ENCODE measurements around the gene SVIL. TPM values are rescaled to one million over a fixed set of nuclear protein-coding genes. Genes with fewer than 3 reads are reported as not detected.
"Not testable (repeated sequence)": the region's sequence is repeated elsewhere in the genome, so short reads cannot be mapped to it uniquely, and the experiment has no call there.

SVIL gene
- polyA plus RNA-seq, 1 donor from 2014 or later = 7.3 TPM

GRCh38 chr10:29570248-29570647 lies 64.5 kb downstream of the SVIL start:
- H3K9me3 ChIP-seq (ENCODE audit: low read length); H3K9ac ChIP-seq (ENCODE audit: low read length); H3K4me3 ChIP-seq (ENCODE audit: low read length); H4K20me1 ChIP-seq (ENCODE audit: insufficient read depth); H3K27ac ChIP-seq (ENCODE audit: low read length); H3K79me2 ChIP-seq (replicated peaks; ENCODE audit: insufficient read depth, low read length); H2AFZ ChIP-seq (ENCODE audit: low read depth, low read length); H3K9me2 ChIP-seq (ENCODE audit: insufficient read depth, low read length); H3K36me3 ChIP-seq (ENCODE audit: insufficient read depth, low read length); H3K4me2 ChIP-seq (ENCODE audit: low read length); H3F3A ChIP-seq (ENCODE audit: insufficient read depth, low read length, poor library complexity, severe bottlenecking); H3K27me3 ChIP-seq (ENCODE audit: insufficient read depth, low read depth, low read length): not testable (repeated sequence)

DNA sequence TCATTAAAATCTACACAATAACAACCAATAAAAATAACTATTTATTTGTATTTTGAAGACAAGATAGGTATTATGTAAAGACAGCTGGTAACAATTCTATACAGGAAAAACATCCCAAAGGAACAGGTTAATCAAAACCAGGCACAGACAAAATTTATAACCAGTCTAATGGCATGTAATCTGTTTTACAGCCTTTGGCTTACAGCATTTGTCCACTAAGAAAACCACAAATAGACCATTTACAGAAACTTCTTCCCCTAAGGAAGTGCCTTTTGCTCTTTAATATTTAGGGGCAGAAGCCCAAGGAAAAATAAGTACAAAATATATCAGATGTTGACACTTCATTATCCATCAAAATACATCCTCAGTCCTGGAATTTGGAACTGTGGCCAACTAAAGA lies 65.0 kb downstream of the SVIL start:
- no peak for TF ChIP-seq RAD21 (conservative IDR thresholded peaks at IDR 0.05)
- no peak for TF ChIP-seq REST (IDR thresholded peaks at IDR 0.05; ENCODE audit: borderline replicate concordance)
- TF ChIP-seq TAF1 (IDR thresholded peaks at IDR 0.05; ENCODE audit: low read depth) = no peak
- TF ChIP-seq POLR2AphosphoS5 (IDR thresholded peaks at IDR 0.05) = no peak
- no peak for TF ChIP-seq SMC3 (conservative IDR thresholded peaks at IDR 0.05; ENCODE audit: poor library complexity)
- no peak for TF ChIP-seq EZH2 (IDR thresholded peaks at IDR 0.05; ENCODE audit: borderline replicate concordance, insufficient read depth, low read length, poor library complexity, severe bottlenecking)
- Histone ChIP-seq H3K9ac (ENCODE audit: low read length) (no peak overlapping the region), H3K4me3 (ENCODE audit: low read length) (no peak overlapping the region), H3K27ac (ENCODE audit: low read length) (no peak overlapping the region), H3K9me2 (ENCODE audit: insufficient read depth, low read length) (no peaks in the 10 kb centered on the region), H3K36me3 (ENCODE audit: insufficient read depth, low read length) (no peaks in the 10 kb centered on the region), H4K20me1 (ENCODE audit: insufficient read depth) (no peaks in the 10 kb centered on the region), H3K4me2 (ENCODE audit: low read length) (no peak overlapping the region), H3K27me3 (ENCODE audit: insufficient read depth, low read depth, low read length) (no peaks in the 10 kb centered on the region), H3F3A (ENCODE audit: insufficient read depth, low read length, poor library complexity, severe bottlenecking) (no peaks in the 10 kb centered on the region), H3K79me2 (replicated peaks; ENCODE audit: insufficient read depth, low read length) (no peaks in the 10 kb centered on the region), H2AFZ (ENCODE audit: low read depth, low read length) (no peak overlapping the region), H3K9me3 (ENCODE audit: low read length) (no peaks in the 10 kb centered on the region)

GRCh38 chr10:29567003-29567402 lies 67.8 kb downstream of the SVIL start:
- Histone ChIP-seq H3K9me2 (ENCODE audit: insufficient read depth, low read length) (no peaks in the 10 kb centered on the region), H3K27ac (ENCODE audit: low read length) (no peak overlapping the region), H3K4me3 (ENCODE audit: low read length) (no peak overlapping the region), H3K27me3 (ENCODE audit: insufficient read depth, low read depth, low read length) (no peaks in the 10 kb centered on the region), H3K4me2 (ENCODE audit: low read length) (no peak overlapping the region), H3F3A (ENCODE audit: insufficient read depth, low read length, poor library complexity, severe bottlenecking) (no peaks in the 10 kb centered on the region), H3K36me3 (ENCODE audit: insufficient read depth, low read length) (no peaks in the 10 kb centered on the region), H3K79me2 (replicated peaks; ENCODE audit: insufficient read depth, low read length) (no peaks in the 10 kb centered on the region), H2AFZ (ENCODE audit: low read depth, low read length) (no peak overlapping the region), H3K9ac (ENCODE audit: low read length) (no peak overlapping the region), H3K9me3 (ENCODE audit: low read length) (no peaks in the 10 kb centered on the region), H4K20me1 (ENCODE audit: insufficient read depth) (no peaks in the 10 kb centered on the region)
- TF ChIP-seq EP300 (conservative IDR thresholded peaks at IDR 0.05; ENCODE audit: poor library complexity, severe bottlenecking) = no peak
- TF ChIP-seq POLR2AphosphoS5 (IDR thresholded peaks at IDR 0.05) = no peak
- no peak for TF ChIP-seq CTCF (IDR thresholded peaks at IDR 0.05; ENCODE audit: poor library complexity, severe bottlenecking)
- no peak for TF ChIP-seq SMC3 (conservative IDR thresholded peaks at IDR 0.05; ENCODE audit: poor library complexity)
- TF ChIP-seq EZH2 (IDR thresholded peaks at IDR 0.05; ENCODE audit: borderline replicate concordance, insufficient read depth, low read length, poor library complexity, severe bottlenecking) = no peak
- no peak for TF ChIP-seq REST (IDR thresholded peaks at IDR 0.05; ENCODE audit: borderline replicate concordance)
- no peak for TF ChIP-seq RAD21 (conservative IDR thresholded peaks at IDR 0.05)
- TF ChIP-seq TAF1 (IDR thresholded peaks at IDR 0.05; ENCODE audit: low read depth) = no peak
- TF ChIP-seq MXI1 (conservative IDR thresholded peaks at IDR 0.05; ENCODE audit: poor library complexity, severe bottlenecking) = no peak

DNA sequence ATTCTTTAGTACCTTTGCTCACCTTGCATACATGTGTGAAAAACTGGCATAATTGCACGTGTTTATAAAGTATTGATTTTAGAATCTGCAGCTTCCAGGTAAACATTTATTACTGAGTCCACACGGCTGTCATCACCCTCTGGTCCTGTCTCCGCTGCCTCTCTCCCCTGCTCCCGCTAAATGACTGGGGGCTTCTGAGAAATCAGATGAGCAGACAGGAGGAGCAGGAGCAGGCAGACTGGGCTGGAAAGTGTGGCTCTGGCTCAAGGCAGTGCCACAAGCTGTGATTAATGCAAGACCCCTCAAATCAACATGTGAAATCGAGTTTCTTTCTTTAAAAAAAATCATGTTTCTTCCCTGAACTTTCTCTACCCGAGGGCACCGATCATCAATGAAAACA lies 68.6 kb downstream of the SVIL start:
- H3F3A ChIP-seq (ENCODE audit: insufficient read depth, low read length, poor library complexity, severe bottlenecking); H4K20me1 ChIP-seq (ENCODE audit: insufficient read depth); H3K9me3 ChIP-seq (ENCODE audit: low read length); H2AFZ ChIP-seq (ENCODE audit: low read depth, low read length); H3K4me3 ChIP-seq (ENCODE audit: low read length); H3K9ac ChIP-seq (ENCODE audit: low read length); H3K27me3 ChIP-seq (ENCODE audit: insufficient read depth, low read depth, low read length); H3K79me2 ChIP-seq (replicated peaks; ENCODE audit: insufficient read depth, low read length); H3K4me2 ChIP-seq (ENCODE audit: low read length); H3K36me3 ChIP-seq (ENCODE audit: insufficient read depth, low read length); H3K27ac ChIP-seq (ENCODE audit: low read length); H3K9me2 ChIP-seq (ENCODE audit: insufficient read depth, low read length): not testable (repeated sequence)
